CD4-positive, alpha-beta T cell treated with Interleukin-4 for 4 hours (primary cell): ENCODE results near the gene NAA10.

Experiments used
- DNase-seq: peaks from one replicate; pipeline ENCODE4 v3.0.0-alpha.2; 2020

NAA10 gene

DNA sequence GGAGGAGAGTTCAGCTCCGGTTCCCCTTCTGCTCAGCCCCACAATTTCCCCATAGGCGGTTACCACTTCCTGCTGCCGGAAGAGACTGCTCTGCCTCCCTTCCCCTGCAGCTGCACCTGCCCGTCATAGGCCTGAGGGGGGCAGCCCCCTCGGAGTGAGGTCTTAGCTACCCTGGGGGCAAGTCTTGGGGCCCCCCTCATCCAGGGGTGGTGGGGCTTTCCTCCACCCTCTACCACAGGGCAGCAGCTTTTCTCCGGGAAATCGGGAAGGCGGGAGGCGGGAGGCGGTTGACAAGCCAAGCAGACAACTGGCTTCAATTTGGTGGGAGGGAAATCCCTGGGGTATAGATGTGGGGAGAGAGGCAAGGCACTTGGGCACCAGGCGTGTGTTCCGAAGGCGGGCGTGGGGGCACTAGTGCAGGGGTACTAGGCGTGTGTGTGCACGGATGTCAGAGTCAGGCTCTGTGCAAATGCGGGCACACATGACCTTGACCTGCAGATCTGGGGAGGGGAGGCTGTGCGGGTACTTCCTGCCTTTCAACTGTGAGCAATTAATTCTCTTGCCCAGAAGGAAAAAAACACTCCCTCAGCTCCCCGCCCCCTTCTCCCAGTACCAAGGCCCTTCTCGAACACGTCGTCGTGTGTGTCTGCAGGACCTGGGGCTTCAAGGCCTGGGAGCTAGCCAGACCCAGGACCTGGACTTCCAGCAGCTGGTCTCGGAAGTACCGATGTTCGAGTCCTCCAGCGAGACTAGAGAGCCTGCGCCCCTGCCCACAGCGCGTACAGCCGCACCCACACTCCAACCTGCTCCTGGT, 7.8 kb downstream of the NAA10 start:
- DNase-seq: peak; percentile 81

DNA sequence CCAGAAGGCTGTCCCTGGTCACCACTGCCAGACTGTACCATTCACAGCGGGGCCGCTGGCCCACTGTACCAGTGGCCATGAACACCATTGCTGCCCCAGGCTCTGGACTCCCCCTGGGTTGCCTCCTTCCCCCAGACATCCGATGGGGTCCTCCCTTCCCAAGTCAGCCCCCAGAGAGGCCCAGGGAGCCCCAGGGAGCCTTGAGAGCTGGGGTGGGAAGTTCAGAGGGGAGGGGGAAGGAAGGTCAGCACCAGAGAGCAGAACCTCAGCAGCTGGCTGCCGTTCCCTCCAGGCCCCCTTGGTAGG, 8.3 kb downstream of the NAA10 start:
- DNase-seq: no peak

DNA sequence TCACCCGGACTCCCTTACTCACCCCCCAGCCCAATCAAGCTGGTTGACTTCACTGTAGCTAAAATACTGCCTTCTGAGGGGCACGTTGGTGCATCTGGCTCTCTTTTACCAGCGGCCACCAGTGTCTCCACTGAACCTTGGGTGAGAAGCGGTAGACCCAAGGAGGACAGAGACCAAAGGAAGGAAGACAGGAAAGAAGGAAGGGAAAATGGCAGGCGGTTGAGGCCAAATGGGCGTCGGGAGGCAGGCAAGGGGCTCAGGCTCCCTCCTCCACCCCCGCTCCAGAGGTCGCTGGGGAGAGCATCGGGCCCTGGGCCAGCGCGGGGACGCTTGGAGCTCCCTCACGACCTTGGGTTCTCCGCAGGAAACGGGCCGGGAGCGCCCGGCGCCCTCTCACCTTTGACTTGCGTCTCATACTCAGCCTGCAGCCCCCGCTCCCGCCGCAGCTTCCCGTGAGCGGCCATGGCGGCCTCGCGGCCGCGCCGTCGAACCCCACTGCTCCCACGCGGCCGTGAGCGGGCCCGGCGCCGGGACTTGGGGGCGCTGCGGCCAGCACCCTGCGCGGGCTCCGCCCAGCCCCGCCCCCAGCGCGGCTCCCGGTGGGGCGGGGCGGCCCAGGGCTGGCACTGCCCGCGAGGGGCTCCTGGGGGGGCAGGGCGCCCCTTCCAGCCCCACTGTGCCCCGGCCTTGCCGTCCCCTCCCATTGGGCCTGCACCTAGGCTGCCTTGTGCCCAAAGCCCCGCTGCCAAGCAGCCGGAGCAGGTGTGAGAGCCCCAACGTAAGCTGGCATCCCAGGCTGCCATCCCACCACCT, 8.9 kb downstream of the NAA10 start, which contains the start of gene ARHGAP4:
Gene ARHGAP4 (minus strand): TSS at position 526 of the 813 bp plus-strand sequence. CDS start 62 bp downstream, at position 464.
- peak; percentile 15 for DNase-seq

DNA sequence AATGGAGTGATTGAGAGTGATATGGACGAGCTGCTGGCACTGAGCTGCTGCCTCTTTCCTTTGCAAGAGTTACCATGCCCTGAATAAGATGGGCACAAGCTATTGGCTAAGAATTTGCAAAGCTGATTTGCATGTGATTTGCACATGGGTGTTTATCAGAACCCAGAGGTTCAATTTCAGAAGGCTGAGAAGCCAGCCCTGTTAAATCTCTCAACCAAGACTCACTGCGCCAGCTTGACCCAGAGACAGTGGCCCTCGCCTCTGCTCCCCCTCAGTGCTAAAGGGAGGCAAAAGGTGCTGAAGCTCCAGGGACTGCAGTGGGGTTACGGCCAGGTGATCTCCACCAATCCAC, 9.5 kb downstream of the NAA10 start:
- peak; percentile 35 for DNase-seq

DNA sequence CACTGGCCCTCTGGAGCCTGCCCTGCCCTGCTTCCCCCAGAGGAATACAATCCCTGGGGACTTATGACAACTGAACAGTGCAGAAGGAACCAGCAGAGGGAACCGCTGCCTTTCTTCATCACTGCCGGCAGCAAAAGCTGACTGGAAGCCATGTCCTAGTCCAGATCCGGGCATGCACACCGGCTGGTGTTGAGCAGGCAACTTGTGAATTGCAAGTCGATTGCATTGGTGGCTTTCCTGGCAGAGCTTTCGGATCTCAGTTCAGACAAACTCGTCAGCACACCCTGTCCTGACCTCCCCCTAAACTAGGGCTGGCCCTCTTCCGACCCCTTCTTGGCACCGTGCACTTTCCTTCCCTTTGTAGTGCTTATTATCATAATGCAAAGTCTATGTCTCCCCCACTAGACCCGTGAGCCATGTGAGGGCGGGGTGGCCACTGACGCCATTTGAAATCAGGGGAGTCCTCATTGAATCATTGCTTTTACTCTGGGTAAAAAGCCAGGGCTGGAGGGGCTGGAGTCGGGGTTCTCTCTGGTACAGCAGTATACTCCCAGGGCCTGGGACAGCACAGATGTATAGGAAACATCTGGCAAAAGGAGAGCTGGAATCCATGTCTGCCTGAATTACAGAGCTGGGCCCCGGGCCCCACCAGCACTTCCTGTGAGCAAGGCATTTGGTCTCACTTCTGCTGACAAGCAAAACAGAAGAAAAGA, 10.5 kb downstream of the NAA10 start:
- DNase-seq: peak; percentile 36

DNA sequence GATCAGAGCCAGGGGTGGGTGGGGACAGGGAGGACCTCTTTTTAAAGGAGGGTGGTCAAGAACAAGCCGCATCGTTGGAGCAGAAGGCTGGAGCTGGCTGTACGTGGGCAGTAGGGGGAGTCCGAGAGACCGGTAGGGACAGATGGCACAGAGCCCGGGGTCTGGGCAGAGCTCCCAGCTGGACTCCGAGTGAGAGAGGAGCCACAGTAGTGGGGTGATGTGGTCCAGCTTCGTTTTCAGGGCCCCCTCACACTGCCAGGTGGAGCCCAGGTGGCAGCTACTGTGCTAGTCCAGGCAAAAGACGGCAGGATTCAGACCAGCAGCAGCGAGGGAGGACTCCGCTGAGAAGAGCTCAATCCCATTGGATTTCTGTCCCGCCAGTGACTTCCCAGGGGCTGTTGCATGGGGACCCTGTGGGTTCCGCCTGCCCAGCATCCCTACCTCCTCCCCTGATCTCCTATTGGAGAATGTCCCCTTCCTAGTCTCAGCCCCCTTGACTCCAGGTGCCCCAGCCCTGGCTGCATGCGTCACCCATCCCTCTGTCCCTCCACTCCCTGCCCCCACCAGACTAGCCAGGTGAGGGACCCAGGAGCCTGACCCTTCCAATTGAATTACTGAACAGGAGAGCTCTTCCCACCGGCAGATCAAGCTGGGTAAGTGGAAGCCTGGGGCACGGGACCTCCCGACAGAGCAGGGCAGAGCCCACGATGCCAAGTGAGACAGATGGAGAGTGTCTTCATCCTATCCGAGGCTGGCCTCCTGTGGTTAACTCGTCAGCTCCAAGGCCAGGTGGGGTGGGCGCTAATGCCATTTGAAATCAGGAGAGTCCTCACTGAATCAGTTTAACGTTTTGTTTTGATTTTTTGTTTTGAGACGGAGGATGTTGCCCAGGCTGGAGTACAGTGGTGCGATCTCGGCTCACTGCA, 11.6 kb downstream of the NAA10 start:
- DNase-seq: no peak

DNA sequence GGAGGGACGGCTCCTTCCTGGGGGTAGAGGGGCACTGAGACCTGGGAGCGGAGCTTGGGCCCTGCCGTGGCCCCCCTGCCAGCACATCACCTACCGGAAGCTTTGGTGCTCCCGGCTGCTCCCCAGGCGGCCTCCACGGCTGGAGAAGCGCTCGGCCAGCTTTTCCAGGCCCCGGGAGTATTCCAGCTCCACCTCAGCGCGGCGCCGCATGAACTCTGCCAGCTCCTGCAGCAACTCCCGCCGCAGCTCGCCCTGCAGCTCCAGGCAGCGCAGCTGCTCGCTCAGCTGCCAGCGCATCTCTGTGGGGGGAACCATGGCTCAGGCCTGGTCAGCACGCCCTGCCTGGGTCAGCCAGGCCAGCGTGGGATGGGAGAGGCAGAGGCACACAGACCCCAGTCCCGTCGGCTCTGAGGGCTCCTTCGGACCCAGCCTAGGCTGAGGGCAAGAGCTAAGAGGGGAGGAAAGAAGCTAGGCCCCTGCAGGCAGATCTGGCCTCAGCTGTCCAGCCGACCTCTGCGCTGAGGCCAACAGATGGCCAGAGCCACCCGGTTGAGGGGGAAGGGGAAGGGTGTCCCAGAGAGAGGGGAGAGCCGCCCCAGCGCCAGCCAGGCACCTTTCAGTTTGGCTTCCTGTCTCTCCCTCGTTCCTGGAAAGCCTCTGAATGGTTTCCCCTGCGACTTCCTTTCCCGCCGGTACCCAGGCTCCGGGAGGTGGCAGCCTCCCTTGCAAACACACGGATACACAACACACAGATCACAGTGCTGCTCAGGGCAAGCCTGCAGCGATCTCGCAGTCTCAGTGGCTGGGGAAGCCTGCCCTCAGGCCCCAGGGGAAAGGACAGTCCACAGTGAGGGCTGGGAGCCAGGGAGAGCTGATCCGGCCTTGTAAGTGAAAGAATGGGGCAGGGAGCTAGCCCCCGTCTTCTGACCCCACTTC, 13.1 kb downstream of the NAA10 start:
- DNase-seq: no peak

DNA sequence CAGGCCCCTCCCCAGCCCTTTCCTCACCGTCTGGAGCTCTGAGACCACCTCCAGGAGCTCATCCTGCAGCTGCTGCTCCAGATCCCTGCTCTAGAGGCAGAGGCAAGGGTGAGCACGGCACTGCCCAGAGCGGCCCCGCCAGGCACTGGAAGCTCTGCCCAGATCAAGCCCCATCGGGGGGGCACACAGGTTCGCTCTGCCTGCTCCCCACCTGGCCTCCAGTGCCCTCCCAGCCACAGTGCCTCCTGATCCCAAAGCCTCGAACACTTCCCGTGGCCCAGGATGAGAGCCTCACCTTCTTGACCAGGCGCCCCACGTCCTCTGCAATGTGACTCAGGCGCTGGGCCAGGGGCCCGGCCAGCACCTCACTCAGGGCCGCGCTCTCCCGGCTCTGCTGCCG, 13.8 kb downstream of the NAA10 start:
- no peak for DNase-seq

DNA sequence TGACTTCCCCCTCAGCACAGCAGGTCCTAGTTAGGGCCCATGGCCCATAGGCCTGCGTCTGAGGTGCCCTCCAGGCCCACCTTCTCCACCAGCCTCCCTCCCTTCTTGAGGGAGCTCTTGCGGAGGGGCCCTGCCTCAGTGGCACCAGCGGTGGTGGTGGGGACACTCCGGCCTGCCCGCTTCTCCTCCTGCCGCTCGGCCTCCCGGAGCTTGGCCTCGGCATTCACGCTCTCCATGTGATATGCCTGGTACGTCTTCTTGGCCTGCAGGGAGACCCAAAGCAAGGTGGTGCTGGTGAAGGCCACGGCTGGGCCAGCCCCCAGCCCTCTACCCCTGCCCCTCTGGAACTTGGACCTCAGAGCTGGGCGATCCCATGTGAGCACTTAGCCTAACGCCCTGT, 14.3 kb downstream of the NAA10 start:
- no peak for DNase-seq

DNA sequence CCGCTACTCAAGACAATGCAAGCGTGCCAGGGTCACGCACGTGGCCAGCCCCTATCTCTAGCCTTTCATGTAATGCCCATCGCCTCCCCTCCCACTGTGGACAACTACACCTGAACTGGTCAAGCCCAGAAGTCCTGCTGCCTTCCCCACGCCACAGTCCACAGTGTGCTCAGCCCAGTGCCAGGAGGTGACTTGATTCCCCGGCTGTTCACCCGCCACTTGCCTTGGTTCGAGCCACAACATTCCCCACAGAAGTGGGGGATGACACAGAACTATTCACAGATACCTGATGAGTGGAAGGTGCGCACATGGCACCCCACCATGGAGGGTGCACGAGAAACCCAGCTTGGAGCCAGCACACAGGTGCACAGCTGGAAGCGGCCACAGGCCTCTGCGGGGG, 15.6 kb downstream of the NAA10 start:
- no peak for DNase-seq

DNA sequence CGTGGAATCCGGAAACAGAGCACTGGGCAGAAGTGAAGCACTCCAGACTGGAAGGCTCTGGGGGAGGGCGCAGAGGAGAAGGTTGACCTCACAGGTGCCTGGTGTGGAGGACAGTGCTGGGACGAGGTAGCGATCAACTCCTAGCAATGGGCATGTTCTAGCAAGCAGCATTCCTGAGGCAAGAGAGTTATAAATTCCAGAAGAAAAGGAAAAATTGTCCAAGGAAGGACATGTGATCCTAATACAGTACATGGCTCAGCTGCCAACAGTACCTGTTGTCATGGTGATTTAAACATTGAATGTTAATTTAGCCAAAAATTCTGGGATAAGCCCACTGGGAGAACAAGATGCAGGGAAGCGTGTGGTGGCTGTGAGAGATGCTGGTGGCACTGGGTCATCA, 17.0 kb downstream of the NAA10 start:
- DNase-seq: no peak

DNA sequence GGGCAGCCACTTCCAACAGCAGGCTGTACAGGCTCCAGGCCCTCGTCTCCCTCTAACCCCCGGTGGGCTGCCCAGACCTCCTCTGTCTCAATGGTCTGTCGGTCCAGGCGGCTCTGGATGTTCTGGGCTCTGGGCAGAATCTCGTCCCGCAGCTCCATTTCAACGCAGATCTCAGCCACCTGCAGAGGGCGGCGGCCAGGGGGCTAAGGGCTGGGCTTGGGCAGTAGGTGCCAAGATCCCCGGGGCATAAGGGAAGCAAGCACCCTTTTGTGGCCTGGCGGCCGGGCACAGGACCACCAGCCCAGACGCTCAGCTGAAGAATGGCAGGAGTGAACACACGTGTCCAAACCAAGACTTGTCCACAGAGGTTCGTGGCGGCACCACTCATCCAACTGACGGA, 21.1 kb downstream of the NAA10 start:
- DNase-seq: no peak

DNA sequence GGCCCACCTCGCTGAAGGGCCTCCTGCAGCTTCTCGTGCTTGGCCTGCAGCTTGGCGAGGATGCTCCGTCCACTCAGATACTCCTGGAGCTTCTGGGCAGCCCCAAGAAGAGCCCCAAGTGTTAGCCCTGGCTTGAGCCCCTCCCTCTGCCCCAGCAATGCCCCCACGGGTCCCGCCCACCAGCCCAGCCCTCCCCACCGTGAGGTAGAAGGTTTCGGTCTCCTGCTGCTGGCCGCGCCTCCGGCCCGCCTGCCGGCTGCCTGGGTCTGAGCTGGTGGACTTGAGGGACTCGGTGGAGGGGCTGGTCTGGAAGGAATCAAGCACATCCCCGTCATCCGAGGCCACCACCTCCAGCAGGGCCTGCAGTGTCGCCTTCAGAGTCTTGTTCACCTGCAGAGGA, 21.6 kb downstream of the NAA10 start:
- no peak for DNase-seq

DNA sequence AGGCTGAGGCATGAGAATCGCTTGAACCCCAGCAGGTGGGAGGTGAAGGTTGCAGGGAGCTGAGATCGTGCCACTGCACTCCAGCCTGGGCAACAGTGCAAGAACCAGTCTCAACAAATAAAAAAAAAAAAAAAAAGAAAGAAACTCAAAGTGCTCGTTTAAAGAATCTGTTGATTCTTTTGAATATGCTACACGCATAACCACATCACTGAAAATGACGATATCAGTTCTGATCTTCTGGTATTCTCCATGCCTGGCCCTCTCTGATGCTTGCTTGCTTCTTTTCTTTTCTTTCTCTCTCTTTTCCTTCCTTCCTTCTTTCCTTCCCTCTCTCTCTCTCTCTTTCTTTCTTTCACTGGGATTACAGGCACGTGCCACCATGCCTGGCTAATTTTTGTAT, 23.0 kb downstream of the NAA10 start:
- no peak for DNase-seq

DNA sequence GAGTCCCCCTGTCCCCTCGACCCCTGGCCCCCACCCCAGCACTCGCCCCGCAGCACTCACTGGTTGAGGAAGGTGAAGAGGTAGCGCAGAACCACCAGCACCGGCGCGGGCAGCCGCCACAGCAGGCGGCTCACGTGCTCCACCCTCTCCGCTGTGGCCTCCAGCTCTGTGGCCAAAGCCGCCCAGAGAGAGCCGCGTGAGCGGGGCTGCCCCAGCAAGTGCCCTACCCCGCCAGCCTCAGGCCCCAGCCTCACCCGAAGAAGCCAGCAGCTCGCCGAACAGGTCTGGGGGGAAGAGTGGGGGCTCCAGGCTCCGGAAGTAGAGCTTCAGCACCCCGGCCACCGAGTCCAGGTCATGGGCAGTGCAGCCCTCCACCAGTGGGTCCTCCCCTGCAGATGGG, 24.4 kb downstream of the NAA10 start:
- no peak for DNase-seq

DNA sequence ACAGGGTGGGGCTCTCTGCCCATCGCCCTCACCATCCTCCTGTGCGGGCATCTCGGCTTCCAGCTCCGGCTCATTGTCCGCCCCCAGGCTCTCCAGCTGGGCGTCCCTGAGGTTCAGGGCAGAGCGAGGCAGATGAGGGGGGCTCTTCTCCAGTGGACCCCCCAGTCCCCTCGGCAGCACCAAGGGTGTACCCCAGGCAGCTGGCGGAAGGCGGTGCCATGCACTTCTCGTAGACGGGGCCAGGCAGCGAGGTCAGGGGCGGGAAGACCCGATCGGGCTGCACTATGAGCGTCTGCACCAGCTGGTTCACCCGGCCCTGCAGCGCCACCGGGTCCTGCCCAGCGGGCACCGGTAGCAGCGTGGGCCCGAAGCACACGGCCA, 24.9 kb downstream of the NAA10 start:
- no peak for DNase-seq

DNA sequence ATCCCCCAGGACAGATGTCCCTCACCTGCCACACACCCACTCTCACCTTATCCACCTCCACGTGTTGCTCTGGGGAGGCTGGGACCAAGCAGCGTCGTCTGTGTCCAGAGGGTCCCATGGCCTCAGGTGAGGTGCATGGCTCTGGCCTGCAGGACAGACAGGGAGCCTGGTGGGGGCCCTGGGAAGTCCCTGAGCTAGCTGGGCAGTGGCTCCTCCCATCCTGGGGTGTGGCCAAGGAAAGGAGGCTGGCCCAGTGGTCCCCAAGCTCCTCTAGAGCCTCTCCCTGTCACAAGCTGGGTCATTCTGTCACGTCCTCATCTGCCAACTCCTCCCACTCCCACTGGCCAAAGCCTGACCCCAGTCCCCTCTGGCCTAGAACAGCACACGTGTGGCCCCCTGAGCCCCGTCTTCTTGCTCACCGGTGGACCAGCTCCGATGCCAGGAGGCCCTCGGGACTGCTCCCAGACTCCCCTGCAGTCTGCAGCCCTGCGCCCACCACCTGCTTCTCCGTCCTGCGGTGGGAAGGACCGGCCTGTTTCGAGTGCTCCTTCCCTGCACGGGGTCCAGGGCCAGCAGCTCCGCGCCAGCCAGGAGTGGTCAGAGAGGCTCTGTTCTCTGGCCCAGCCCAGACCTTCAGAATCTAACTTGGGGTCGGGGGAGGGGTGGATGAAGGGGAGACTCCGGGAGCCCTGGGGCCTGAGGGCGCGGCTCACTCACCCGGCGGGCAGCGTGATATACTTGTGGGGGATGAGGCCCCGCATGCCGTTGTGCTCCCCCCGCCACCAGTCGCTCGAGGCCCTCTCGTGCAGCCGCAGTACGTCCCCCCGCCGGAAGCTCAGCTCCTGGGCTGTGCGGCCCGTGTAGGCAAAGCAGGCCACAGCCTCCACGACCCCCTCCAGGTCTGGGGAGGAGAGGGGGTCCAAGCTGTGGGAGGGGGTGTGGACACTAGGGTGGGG, 25.5 kb downstream of the NAA10 start:
- DNase-seq: no peak

DNA sequence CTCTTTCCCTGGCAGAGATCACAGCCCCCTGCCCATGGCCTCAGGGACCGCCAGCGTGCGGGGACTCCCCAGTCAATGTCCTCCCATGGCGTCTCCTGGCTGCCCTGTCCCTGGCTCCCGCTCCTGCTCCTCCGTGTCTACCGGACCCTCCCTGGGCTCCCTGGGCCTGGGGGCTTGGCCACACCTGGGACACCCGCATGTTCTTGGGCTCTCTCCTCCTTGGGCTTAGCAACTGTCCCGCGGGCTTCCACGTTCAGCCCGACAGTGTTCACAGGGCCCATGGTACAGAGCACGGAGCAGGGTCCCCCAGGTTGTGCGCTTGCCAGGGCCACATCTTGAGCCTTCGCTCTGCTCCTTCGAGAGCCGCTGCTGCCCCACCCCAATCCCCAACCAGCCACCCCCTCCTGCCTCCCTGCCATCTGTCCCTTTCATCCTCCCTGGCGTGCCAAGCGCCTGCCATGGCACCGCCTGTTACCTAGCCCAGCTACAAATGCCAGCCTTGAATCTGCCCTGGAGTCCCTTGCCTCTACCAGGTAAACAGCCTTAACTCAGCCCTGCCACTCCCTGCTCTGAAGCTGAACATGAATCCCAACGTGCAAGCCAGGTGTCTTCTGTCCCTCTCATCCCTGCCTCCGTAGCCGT, 26.5 kb downstream of the NAA10 start:
- no peak for DNase-seq

DNA sequence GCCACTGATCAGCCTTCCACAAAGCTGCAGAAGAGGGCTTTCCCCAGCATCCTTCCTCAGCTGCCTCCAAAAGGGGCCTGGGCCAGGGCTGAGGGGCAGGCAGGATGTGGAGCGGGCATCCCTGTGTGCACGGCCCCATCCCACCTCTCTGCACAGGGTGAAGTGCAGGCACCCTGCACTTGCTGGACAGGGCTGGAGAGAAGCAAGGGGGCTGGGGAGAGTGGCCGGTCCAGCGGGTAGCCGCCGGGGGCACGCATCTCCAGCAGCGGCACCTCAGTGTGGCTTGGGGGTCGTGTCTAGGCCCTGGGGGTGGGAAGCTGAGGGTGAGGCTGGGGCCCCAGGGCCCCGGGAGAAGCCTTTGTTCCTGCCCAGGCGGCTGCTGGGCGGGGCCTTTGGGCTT, 27.4 kb downstream of the NAA10 start:
- no peak for DNase-seq
